CD4-positive, alpha-beta memory T cell (primary cell): ENCODE measurements around the gene TNNI3K. TPM values are rescaled to one million over a fixed set of nuclear protein-coding genes. Genes with fewer than 3 reads are reported as not detected.

Source experiments
- CTCF ChIA-PET: fragments of 350-600 bp; sonication (Branson Sonifier 250); formaldehyde crosslinking; loops from one replicate; lab custom pipeline; 2021; ENCODE audit warnings: inconsistent platforms; ENCODE audit not compliant: partially characterized antibody; lab: Charles Lee
- POLR2A ChIA-PET: fragments of 350-600 bp; sonication (Branson Sonifier 250); formaldehyde crosslinking; loops from one replicate; lab custom pipeline; 2021; ENCODE audit not compliant: partially characterized antibody; lab: Charles Lee
- DNase-seq, 5 donors: peaks; one replicate each; pipeline versions ENCODE4 v3.0.0 to v3.0.0-alpha.2; 2020 to 2022; ENCODE audit warnings: mixed read lengths in 1 of 5
- H3K27ac ChIP-seq: one replicate; pipeline ENCODE4 v1.7.0; 2013; ENCODE audit warnings: low read depth, low read length
- H3K27me3 ChIP-seq: 2 replicates; pipeline ENCODE4 v1.7.0; 2013; ENCODE audit warnings: mild to moderate bottlenecking, low read length, moderate library complexity; ENCODE audit not compliant: insufficient read depth
- H3K36me3 ChIP-seq: 2 replicates; pipeline ENCODE4 v1.7.0; 2013; ENCODE audit warnings: mild to moderate bottlenecking, low read length, moderate library complexity; ENCODE audit not compliant: insufficient read depth
- H3K4me1 ChIP-seq: 2 replicates; pipeline ENCODE4 v1.7.0; 2013; ENCODE audit warnings: mild to moderate bottlenecking, low read length, moderate library complexity; ENCODE audit not compliant: insufficient read depth
- H3K4me3 ChIP-seq, 2 donors: one replicate each; pipeline ENCODE4 v1.7.0; 2013; ENCODE audit warnings: low read length in 2 of 2, mild to moderate bottlenecking in 1 of 2
- H3K9me3 ChIP-seq, 2 donors: one replicate each; pipeline ENCODE4 v1.7.0; 2013; ENCODE audit warnings: low read length in 2 of 2, control low read depth in 1 of 2; ENCODE audit not compliant: control insufficient read depth in 1 of 2
- H3K27ac Mint-ChIP-seq, 7 donors: one replicate each; pipeline ENCODE4 v1.8.0; 2020 to 2021; ENCODE audit warnings: mixed read lengths in 7 of 7, mild to moderate bottlenecking in 6 of 7, inconsistent platforms in 3 of 7, moderate library complexity in 3 of 7
- H3K27me3 Mint-ChIP-seq, 2 donors: one replicate each; pipeline ENCODE4 v1.8.0; 2020 to 2021; ENCODE audit warnings: mixed read lengths in 2 of 2
- H3K36me3 Mint-ChIP-seq, 2 donors: one replicate each; pipeline ENCODE4 v1.8.0; 2020 to 2021; ENCODE audit warnings: mixed read lengths in 2 of 2, inconsistent platforms in 1 of 2, mild to moderate bottlenecking in 1 of 2
- H3K4me1 Mint-ChIP-seq, 4 donors: one replicate each; pipeline ENCODE4 v1.8.0; 2020 to 2021; ENCODE audit warnings: mixed read lengths in 4 of 4, mild to moderate bottlenecking in 1 of 4
- H3K4me3 Mint-ChIP-seq, 8 donors: one replicate each; pipeline ENCODE4 v1.8.0; 2020 to 2021; ENCODE audit warnings: mixed read lengths in 8 of 8, mild to moderate bottlenecking in 7 of 8, moderate library complexity in 6 of 8, inconsistent platforms in 3 of 8
- H3K9me3 Mint-ChIP-seq, 8 donors: one replicate each; pipeline ENCODE4 v1.8.0; 2020 to 2021; ENCODE audit warnings: mixed read lengths in 8 of 8, mild to moderate bottlenecking in 5 of 8, inconsistent platforms in 3 of 8, moderate library complexity in 1 of 8
- intact Hi-C: fragments of 100-400 bp; cut with micrococcal nuclease; formaldehyde crosslinking; loops from one replicate; pipeline ENCODE4 v1.15.1; 2023
- polyA plus RNA-seq, 2 donors: library from polyadenylated mRNA; unstranded; fragments of 300-500 nt; fragmentation: Illumina TruSeq; gene quantifications; one replicate each; pipeline ENCODE4 v1.2.3, GENCODE V29; 2021
- total RNA-seq, 2 experiments: library from RNA; stranded (reverse); gene quantifications; one replicate each; pipeline ENCODE4 v1.2.3, GENCODE V29; 2021

Gene TNNI3K
- total and polyA plus RNA-seq, 4 experiments from 2014 or later = 0.54 TPM; not detected in 3

DNA sequence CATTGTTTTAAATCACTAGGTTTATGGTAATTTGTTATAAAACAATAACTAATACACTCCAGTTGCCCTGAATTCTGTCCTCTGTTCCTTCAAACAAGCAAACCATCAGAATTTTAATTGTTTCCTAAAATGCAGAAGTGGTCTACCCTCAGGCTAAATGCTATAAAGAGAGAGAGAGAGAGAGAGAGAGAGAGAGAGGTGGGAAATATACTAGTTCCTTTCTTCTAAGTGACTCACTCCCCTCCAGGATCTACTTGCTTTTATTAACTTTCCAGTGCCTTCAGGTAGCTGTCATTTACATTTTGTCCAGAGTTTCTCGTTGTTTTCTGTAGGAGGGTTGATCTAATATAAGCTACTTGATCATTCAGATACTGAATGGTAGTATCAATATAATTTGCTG, 250.8 kb downstream of the TNNI3K start:
- Mint-ChIP-seq H3K4me1 (no peaks in the 10 kb centered on the region), H3K27ac (no peak overlapping the region), H3K9me3 (peaks cover 0 to 2% (median 0%) of the 10 kb centered on the region in 8 donors), H3K27me3 (peaks cover 0 to 4% of the 10 kb centered on the region in 2 donors), H3K36me3 (no peaks in the 10 kb centered on the region), H3K4me3 (no peak overlapping the region)
- Histone ChIP-seq H3K36me3 (no peaks in the 10 kb centered on the region), H3K4me1 (no peaks in the 10 kb centered on the region), H3K4me3 (no peak overlapping the region), H3K27me3 (no peaks in the 10 kb centered on the region), H3K9me3 (no peaks in the 10 kb centered on the region), H3K27ac (no peak overlapping the region)
- intact Hi-C loops = no loop called here
- ChIA-PET CTCF (no interaction called here), POLR2A (no interaction called here)
- no peak for DNase-seq

DNA sequence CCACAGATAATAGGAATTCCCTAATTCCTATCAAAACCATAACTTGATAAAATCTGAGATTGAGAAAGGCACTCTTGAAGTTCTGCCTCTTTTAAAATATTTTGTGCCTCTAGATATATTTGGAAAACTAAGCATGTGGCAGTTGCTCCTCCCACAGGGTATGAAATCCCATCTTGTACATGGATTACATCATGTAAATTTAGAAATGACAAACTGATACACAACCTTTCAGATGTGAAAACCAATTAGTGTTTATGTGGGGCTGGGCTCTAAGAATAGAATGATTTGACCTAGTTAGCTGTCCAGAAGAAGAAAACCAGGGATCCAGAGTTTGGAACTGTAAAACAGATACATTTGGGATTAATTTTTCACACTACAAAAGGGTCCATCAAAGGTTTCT, 261.5 kb downstream of the TNNI3K start:
- intact Hi-C loops = no loop called here
- ChIA-PET CTCF (no interaction called here), POLR2A (no interaction called here)
- Histone ChIP-seq H3K27ac (no peak overlapping the region), H3K27me3 (no peaks in the 10 kb centered on the region), H3K36me3 (no peaks in the 10 kb centered on the region), H3K4me3 (no peak overlapping the region), H3K4me1 (no peaks in the 10 kb centered on the region), H3K9me3 (no peaks in the 10 kb centered on the region)
- Mint-ChIP-seq H3K4me1 (no peaks in the 10 kb centered on the region), H3K9me3 (peaks cover 0 to 2% (median 0%) of the 10 kb centered on the region in 8 donors), H3K27me3 (peaks cover 0 to 2% of the 10 kb centered on the region in 2 donors), H3K27ac (no peak overlapping the region), H3K4me3 (no peak overlapping the region), H3K36me3 (no peaks in the 10 kb centered on the region)
- DNase-seq = no peak

- no peaks in the 10 kb centered on the region for H3K36me3 ChIP-seq
- no peaks in the 10 kb centered on the region for H3K9me3 ChIP-seq
- no peaks in the 10 kb centered on the region for H3K27me3 ChIP-seq
- DNase-seq = no peak
- CTCF ChIA-PET = no interaction called here
- intact Hi-C loops = no loop called here
- H3K4me3 ChIP-seq = no peak overlapping the region
- H3K27ac ChIP-seq = no peak overlapping the region
- POLR2A ChIA-PET = no interaction called here
- Mint-ChIP-seq H3K27ac (no peak overlapping the region), H3K4me3 (no peak overlapping the region), H3K4me1 (no peaks in the 10 kb centered on the region), H3K36me3 (no peaks in the 10 kb centered on the region), H3K9me3 (peaks cover 0 to 2% (median 0%) of the 10 kb centered on the region in 8 donors), H3K27me3 (peaks cover 0 to 2% of the 10 kb centered on the region in 2 donors)
- H3K4me1 ChIP-seq = no peaks in the 10 kb centered on the region
Observed at GRCh38 chr1:74498901-74499300, 263.7 kb downstream of the TNNI3K start.

- Mint-ChIP-seq H3K36me3 (no peaks in the 10 kb centered on the region), H3K4me1 (peaks cover 0 to 3% (median 0%) of the 10 kb centered on the region in 4 donors), H3K27me3 (peaks cover 0 to 1% of the 10 kb centered on the region in 2 donors), H3K27ac (no peak overlapping the region), H3K4me3 (no peak overlapping the region), H3K9me3 (peaks cover 0 to 2% (median 0%) of the 10 kb centered on the region in 8 donors)
- no peaks in the 10 kb centered on the region for H3K36me3 ChIP-seq
- no peaks in the 10 kb centered on the region for H3K4me1 ChIP-seq
- no peaks in the 10 kb centered on the region for H3K27me3 ChIP-seq
- no peak for DNase-seq
- ChIA-PET POLR2A (no interaction called here), CTCF (interaction anchor here (0.9 to 1.6 kb wide), 2 partner anchors 8 to 20 kb away, joined by 3 to 4 read pairs; no protein-coding TSS in a partner anchor)
- no peak overlapping the region for H3K27ac ChIP-seq
- no peaks in the 10 kb centered on the region for H3K9me3 ChIP-seq
- intact Hi-C loops = no loop called here
- H3K4me3 ChIP-seq = no peak overlapping the region
Observed at GRCh38 chr1:74502432-74502831, 267.2 kb downstream of the TNNI3K start.

- DNase-seq = no peak
- no peaks in the 10 kb centered on the region for H3K36me3 Mint-ChIP-seq
- Histone ChIP-seq H3K4me1 (no peaks in the 10 kb centered on the region), H3K36me3 (no peaks in the 10 kb centered on the region), H3K27me3 (no peaks in the 10 kb centered on the region), H3K4me3 (no peak overlapping the region), H3K9me3 (no peaks in the 10 kb centered on the region), H3K27ac (no peak overlapping the region)
- H3K9me3 Mint-ChIP-seq = peaks cover 0 to 2% (median 0%) of the 10 kb centered on the region in 8 donors
- H3K4me3 Mint-ChIP-seq = no peak overlapping the region
- CTCF ChIA-PET = interaction anchor here (0.9 to 1.6 kb wide), 2 partner anchors 8 to 20 kb away, joined by 3 to 4 read pairs; no protein-coding TSS in a partner anchor
- POLR2A ChIA-PET = no interaction called here
- H3K27me3 Mint-ChIP-seq = peaks cover 0 to 1% of the 10 kb centered on the region in 2 donors
- H3K4me1 Mint-ChIP-seq = peaks cover 0 to 3% (median 0%) of the 10 kb centered on the region in 4 donors
- no peak overlapping the region for H3K27ac Mint-ChIP-seq
- intact Hi-C loops = no loop called here
Observed at GRCh38 chr1:74502858-74503257, 267.7 kb downstream of the TNNI3K start.

DNA sequence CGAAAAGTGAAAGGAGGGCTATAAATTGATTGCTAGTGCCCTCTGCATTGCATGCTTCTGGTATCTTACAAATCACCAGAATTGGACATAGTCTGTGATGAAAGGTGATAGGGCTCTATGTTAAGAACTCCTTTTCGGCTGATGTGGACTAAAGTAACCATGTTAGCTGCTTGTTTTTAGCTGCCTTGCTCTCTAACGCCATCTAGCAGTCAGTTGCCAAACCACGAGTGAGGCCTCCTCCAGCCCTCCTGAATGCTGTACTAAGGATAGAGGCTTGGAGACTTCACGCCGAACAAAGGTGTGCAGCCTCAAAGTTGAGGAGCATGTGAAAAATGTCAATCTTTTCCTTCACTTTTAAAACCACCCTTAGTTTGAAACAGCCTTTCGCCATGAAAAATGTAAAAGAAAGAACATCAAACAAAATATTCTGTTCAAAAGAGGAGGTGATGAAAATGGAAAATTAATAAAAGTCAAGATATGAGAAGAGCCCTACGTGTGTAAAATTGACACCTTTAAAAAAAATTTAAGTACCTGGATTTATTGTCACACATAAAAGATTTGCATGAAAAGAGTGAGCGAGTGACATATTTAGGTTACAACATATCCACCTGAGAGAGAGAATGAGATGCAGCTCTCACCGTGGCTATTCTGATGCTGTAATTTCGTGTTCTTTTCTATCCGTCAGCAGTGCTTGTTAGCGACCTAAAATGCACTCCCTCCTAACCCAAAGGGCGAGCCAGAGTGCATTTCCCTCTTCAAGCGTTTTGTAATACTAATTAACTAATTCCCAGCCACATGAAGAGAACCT, 269.1 kb downstream of the TNNI3K start:
- Mint-ChIP-seq H3K27me3 (peaks cover 0 to 1% of the 10 kb centered on the region in 2 donors), H3K36me3 (no peaks in the 10 kb centered on the region), H3K27ac (no peak overlapping the region), H3K9me3 (peaks cover 0 to 2% (median 0%) of the 10 kb centered on the region in 8 donors), H3K4me3 (peak overlapping the region in 1 of 8 donors; percentile 8), H3K4me1 (peaks cover 0 to 3% (median 0%) of the 10 kb centered on the region in 4 donors)
- Histone ChIP-seq H3K27ac (no peak overlapping the region), H3K4me1 (no peaks in the 10 kb centered on the region), H3K36me3 (no peaks in the 10 kb centered on the region), H3K9me3 (no peaks in the 10 kb centered on the region), H3K27me3 (no peaks in the 10 kb centered on the region), H3K4me3 (no peak overlapping the region)
- ChIA-PET CTCF (interaction anchor here (1.5 to 1.6 kb wide), 2 partner anchors 10 to 31 kb away, joined by 3 to 4 read pairs; no protein-coding TSS in a partner anchor), POLR2A (no interaction called here)
- intact Hi-C loops = no loop called here
- DNase-seq = peak in 4 of 5 donors; percentile 12 to 29 (median 20)

DNA sequence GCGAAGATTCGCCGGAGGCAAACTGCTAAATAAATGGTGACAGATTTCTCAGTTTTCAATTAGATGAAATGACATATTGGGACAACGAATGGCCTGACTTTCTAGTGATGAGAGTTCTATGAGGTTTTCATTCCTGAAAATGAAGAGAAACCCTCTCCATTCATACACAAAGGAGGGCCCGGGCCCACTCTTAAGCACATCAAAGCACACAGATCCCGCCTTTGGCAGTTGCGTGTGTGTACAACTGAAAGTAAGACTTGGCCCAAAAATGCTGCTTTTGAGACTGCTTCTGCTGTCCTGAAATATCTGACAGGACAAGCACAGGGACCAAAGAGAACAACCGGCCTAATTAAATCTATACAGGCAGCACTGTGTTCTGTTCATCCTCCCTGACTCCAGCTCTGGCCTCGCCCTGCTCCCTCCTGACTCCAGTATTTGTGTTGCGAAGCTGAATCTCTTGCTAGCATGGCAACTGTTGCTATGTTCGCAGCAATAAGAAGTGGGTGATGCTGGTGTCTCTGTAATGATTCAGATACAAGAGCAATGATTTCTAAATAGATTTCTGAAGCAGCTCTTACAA, 269.8 kb downstream of the TNNI3K start:
- Histone ChIP-seq H3K4me1 (no peaks in the 10 kb centered on the region), H3K36me3 (no peaks in the 10 kb centered on the region), H3K27me3 (no peaks in the 10 kb centered on the region), H3K9me3 (no peaks in the 10 kb centered on the region), H3K4me3 (no peak overlapping the region), H3K27ac (no peak overlapping the region)
- ChIA-PET CTCF (no interaction called here), POLR2A (no interaction called here)
- intact Hi-C loops = no loop called here
- H3K27me3 Mint-ChIP-seq = peaks cover 0 to 1% of the 10 kb centered on the region in 2 donors
- no peak overlapping the region for H3K27ac Mint-ChIP-seq
- H3K36me3 Mint-ChIP-seq = no peaks in the 10 kb centered on the region
- H3K4me3 Mint-ChIP-seq = no peak overlapping the region
- DNase-seq = no peak
- H3K9me3 Mint-ChIP-seq = peaks cover 0 to 2% (median 0%) of the 10 kb centered on the region in 8 donors
- H3K4me1 Mint-ChIP-seq = peaks cover 0 to 3% (median 0%) of the 10 kb centered on the region in 4 donors
